NCI-H446 treated with DMSO at 0.1 percent for 48 hours (cell line): Measurements from ENCODE around the gene IFT20.
"Not testable (repeated sequence)": the region's sequence is repeated elsewhere in the genome, so short reads cannot be mapped to it uniquely, and the experiment has no call there.

ENCODE experiments used
- DNase-seq: peaks from one replicate; lab custom pipeline; 2025; lab: John Stamatoyannopoulos, UW

The IFT20 gene

DNA sequence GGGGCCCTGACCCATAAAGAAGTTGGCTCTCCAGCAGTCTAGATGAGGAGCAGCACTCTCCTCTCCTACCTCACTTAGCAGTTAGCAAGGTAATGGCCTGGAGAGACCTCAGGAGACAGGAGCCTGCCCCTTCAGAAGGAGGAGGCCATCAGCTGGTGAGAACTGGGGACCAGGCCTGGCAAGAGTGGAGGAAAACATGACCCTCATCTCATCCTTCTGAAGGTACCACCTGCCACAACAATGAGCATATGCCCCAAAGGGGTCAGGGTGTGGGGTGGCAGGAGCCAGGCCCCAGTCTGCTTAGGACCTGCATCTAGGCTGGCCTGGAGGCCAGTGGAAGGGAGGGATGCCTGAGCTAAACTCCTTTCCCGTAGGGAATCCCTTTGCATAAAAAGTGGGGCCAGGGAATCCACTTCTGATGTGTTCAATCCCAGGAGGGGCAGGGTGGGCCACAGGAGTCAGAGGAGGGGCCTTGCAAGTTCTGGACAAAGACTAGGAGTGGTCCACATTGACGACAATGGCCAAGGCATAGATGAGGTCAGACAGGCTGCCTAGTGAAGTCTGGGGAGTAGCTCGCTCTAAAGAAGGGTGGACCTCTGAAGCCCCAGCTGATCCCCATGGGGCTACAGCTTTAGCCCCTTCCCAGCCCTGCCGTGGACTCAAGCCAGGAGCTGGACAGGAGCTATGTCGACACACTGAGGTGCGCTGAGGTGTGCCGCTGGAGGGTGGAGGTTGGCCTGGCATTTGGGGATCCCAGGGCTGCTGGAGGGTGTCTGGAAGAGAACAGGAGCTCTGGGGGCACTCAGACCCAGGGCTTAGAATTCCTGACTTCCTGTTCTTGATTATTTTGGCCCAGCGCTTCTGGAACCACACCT lies 28.7 kb upstream of the IFT20 start:
- no peak for DNase-seq

DNA sequence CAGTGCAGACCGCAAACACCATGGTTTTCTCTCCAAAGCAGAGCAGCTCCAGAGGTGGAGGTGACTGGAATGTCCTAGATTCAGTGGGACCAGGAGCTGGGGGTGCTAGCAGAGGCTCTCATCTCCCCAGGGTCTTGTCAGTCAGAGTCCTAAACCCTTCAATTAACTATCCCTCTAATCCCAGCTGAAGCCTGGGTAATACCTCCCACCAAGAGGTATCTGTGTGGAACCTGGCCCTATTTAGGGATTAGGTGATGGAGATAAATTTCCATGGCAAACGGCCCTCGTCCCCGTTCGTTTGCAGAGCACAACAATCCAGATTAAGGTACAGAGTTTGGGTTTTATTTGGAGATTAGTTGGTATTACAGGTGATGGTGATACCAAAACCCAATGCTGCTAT lies 27.9 kb upstream of the IFT20 start:
- no peak for DNase-seq

DNA sequence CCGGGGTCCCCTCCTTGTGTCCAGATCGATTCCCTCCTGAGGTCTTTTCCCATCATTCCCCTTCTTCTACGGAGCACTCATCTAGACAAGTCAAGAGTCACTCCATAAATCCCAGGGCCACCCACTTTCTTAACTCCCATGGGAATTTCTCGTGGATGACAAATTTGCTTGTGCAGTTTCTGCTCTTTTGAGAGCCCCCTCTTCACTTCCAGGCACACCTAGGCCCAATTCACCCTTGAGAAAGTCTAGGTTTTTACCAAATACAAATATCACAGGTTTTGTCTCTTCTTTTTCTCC lies 22.6 kb upstream of the IFT20 start:
- no peak for DNase-seq

DNA sequence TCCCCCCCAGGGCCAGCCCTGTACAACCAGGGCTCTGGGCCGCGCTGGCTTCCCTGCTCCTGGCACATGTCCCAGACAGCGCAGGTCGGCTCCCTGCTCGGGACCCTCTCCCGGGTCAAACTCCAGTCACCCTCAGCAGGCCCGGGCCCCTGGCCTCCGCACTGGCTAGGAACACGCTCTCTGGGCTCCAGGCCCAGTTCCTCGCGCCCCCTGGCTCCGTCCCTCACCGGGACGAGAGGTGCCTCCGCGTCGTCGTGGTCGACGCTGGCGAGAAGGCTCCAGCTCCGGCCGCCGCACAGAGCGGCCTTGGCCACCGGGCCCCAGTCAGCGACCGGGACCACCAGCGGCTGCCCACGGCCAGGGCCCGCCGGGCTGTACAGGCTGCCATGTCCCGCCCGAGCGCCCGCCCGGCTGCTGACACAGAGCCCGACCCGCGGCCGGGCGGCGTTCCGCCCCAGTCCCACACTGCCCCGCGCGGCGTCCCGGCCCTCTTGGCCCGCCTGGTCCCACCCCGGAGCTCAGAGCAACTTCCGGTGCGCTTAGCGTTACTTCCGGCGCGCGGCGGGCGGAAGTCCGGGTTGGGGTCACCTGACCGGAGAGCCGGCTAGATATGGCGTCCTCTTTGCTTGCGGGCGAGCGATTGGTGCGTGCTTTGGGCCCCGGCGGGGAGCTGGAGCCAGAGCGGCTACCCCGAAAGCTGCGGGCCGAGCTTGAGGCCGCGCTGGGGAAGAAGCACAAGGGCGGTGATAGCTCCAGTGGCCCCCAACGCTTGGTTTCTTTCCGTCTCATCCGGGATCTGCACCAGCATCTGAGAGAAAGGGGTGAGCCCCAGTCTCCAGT lies 22.0 kb upstream of the IFT20 start, which contains the start of gene POLDIP2:
TSS of gene POLDIP2 (minus strand) at position 467 of the 840 bp plus-strand sequence. CDS start at position 388, 79 bp downstream.
- peak; percentile 90 for DNase-seq

DNA sequence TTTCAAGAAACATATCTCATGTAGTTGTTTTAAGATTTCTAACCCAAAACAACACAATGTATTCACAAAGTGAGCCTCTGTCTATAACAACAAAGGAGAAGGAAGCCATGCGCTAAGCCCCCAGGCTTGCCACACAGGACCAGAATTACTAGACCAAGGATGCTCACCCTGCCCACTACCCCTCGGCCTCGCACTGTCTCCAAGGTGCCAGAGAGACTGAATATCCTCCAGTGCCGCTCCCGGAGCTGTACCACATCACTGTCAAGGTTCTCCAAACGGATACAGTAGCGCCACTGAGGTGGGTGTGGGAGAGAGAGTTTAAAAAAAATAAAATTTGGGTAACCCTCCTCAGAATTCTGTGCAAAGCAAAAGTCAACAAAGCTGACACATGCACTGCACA lies 15.0 kb upstream of the IFT20 start:
- no peak for DNase-seq

DNA sequence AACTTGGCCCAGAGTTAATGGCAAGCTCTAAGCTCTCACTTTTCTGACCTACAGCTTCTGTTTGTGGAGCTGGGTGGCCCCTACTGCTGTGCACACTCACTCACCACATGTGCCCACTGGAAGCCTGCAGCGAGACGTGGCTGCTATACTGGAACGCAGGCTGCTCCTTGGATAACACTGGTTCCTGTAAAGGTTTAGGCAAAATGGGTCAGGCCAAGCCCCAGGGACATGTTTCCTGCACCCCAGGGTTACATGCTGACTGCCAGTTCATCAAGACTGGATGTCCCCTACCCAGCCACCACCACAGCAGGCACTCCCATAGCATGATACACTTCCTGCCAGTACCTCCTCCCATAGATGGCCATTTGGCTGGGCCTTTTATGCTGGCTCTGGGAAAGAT lies 13.7 kb upstream of the IFT20 start:
- DNase-seq: no peak

DNA sequence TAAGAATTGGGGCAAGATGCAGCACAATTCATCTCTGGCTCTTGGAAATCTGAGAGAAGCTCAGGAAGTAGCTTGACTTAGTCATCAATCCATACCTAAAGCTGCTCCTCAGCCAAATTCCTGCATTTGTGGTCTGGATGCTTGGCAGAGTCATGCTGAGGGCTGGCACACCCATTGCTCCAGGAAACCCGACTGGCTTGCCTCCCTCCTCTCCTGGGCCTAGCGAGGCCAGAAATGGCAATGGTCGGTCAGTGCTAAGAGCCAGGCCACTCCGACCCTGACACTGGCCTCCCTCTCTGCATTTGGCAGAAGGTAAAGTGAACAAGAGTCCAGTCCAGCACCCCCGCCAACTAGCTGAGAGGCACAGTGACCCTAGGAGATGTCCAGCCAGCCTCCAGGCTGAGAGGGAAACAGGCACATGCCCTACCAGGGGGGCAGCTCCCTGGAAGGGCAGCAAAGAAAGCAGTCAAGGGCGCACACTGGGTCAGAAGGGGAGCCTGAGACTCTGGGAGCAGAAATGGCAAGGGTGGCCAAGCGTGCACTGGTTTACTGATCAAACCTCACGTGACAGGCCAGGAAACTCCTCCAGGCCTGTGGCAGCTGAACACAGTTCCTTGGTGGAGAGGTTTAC lies 12.1 kb upstream of the IFT20 start:
- DNase-seq: no peak

DNA sequence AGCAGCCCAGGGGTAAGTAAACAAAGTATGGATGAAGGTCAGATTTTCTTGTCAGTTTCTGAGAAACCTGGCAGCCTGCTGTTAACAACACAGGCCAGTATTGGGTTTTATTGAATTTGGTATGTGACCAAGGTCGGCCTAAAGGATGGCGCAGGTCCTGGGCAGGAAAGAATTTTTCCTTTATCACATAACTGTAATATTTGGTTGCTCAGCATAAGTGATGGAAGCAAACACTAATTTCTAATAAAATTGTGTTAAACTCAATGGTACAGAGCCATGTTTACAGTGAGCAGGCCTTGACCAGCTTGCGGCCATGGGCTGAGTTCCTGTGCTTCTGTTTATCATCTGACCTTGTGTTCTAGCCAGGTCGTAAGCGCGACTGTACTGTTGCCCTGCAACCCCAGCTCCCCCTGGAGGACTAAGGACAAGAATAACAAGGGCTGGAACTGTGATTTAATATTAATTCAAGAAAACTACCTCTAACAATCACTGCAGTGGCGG lies 11.5 kb upstream of the IFT20 start:
- no peak for DNase-seq

DNA sequence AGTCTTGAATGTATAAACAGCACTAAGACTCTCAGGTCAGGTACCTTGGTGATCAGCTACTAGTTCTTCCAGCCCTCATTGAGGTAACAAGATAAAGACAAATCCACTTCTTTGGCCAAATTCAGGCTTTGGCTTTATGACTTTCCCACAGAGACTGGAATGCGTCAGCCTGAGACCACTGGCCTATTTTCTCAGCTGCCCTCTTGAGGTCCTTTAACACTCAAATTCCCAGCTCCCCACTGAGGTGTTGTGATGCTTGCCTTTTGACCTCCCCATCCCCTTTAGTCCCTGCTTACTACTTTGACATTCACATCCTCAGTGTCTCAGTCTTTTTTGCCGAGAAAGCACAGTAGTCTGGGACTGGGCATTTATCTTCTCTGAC lies 10.9 kb upstream of the IFT20 start:
- DNase-seq: no peak

DNA sequence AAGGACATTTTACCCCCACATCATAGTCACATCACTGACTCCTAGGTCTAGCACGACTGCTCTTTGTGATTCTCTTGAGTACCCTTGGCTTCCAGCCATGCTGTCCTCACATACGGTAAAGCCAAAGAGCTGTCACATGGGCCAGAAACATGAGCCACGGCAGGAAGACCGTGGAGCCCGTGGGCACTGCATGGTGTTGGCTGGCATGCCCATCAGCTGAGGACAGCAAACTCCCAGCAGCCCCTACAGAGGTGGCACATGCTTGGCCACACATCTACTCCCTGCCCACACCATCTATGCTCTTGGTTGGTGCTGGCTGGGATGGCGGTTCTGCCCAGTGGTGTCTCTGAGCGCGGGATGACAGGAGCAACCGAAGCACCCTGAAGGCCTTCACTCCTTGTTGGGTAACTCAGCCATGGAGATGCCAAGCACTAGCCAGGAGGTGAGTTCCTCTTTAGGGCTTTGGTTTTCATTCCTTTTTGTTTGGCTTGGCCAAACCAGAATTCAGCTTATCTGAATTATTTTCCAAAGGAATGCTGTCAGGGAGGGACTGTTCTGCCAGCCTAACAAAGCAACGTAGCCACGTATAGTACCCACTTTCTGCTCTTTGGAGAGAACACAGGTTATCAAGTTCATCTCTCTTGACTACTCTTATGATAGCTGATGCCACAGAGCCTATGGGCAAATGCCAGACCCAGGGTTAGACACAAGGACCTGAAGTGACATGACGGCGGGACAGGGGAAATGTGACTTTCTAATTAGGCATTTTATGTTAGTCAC lies 10.3 kb upstream of the IFT20 start:
- DNase-seq: no peak

DNA sequence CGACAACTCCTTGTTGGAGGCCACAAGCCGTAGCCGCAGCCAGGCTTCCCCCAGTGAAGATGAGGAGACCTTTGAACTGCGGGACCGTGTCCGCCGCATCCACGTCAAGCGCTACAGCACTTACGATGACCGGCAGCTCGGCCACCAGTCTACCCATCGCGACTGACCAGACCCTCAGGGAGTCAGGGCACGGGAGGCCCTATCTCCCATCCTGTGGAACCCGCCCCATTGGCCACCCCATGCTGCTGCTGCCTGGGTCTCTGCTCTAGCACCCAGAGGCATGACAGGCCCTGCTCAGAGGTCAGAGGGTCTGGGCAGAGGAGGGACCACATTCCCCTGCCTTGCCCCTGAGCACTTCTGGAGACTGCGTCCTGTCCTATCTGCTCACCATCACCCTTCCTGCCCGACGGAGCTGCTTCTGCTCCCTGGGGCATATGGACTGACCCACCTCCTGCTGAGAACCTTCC lies 9.2 kb upstream of the IFT20 start:
- DNase-seq: no peak

DNA sequence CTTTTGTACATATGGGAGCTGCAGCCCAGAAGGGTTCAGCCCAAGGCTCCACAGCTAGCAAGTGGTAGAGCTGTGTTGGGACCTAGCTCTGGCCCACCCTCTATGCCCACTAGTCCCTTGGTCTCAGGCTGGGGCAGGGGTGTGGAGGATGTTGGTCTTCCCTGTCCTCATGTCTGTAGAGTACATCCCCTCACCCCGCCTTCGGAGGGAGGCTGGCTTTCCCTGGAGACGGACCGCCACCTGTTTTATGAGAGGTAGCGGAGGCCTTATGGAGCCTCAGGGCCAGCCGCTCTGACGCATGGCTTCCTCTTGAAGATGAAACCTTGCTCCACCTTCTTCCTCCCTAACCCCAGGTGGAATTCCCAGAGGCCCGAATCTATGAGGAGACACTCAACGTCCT lies 8.7 kb upstream of the IFT20 start:
- no peak for DNase-seq

DNA sequence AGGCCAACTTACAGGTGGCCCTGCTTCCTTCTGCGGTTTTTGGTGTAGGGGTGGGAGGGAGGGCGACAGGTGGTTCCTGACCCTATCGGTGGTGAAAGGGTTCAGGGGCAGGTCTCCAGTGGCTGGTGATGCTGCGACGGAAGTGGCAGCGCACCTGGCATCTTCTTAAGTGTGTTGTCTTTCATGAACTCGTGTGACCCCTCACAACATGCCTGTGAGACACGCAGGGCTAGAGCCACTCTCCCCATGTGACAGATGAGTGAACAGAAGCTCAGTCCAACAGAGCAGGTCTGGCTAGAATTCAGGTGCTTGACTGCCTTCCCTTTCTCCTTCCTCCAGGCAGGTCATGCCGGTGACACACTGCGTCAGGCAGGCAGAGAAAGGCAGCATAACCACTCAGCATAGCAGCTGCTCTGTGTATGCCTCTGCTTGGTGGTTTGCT lies 8.2 kb upstream of the IFT20 start:
- no peak for DNase-seq

DNA sequence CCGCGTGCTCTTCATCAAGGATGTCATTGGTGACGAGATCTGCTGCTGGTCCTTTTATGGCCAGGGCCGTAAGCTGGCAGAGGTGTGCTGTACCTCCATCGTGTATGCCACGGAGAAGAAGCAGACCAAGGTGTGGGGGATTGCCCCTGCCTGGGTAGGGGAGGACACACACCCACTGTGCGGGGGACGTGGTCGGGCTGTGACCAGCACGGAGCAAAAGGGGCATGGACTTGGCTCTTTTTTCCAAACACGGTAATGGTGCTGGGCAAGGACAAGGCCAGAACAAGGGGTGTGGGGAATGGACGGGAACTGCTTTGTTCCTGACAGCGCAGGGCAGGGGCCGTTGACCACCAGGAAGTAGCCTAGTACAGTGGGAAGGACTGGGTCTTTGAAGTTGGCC lies 7.0 kb upstream of the IFT20 start:
- DNase-seq: no peak

DNA sequence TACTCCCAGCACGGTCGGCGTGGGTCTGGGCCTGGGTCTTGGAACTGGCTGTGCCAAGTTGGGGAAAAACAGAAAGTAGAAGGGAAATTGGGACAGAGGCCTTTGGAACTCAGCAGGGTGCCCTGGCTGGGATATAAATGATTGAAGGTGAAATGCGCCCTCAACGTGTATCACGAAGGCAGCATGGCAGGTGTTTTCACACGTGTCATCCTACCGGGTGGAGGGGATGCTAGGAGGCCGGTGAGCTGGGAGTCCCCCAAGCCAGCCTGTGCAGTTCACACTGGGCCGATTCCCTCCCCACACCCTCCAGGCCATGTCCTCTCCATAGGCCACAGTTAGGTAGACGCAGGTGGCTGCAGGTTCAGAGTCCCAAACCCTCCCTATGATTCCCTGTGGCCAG lies 6.2 kb upstream of the IFT20 start:
- no peak for DNase-seq

DNA sequence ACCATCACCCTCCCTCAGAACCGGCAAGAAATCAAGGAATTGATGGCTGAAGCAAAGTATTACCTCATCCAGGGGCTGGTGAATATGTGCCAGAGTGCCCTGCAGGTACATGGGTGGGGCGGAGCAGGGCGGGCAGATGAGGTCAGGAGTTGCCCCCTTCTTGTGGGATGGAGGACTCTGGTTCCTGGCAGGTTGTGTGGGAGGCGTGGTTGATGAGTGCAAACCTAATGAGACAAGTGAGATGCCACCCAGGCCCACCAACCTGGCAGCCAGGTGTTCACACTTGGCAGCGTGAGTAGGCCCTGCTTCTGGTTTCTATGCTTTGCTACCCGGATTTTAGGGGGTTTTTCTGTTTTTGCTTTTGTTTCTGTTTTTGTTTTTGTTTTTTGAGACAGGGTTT lies 5.1 kb upstream of the IFT20 start:
- DNase-seq: no peak

DNA sequence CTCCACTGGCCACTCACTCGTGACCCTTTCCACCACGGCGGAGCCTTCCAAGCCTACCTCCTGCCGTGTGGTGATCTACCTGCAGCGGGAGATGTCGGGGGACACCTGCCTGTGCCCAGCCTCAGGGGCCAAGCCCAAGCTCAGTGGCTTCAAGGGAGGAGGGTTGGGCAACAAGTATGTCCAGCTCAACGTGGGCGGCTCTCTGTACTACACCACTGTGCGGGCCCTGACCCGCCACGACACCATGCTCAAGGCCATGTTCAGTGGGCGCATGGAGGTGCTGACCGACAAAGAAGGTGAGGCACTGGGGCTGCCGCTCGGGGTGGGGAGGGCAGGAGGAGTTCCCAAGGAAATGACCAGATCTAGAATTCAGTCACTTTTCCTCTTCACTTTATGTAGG lies 4.2 kb upstream of the IFT20 start:
- no peak for DNase-seq

DNA sequence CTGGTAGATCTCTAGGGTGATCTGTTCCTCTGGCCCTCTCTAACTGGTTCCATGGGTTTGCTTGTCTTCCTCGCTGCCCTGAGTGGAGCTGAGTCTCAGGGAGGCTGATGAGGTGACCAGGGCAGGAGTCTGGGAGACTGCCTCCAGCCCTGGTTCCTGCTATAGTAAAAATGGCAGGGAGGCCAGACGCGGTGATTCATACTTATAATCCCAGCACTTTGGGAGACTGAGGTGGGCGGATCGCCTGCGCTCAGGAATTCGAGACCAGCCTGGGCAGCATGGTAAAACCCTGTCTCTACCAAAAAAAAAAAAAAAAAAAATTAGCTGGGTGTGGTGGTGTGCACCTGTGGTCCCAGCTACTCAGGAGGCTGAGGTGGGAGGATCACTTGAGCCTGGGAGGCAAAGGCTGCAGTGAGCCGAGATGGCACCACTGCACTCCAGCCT lies 3.5 kb upstream of the IFT20 start:
- not testable (repeated sequence) for DNase-seq

DNA sequence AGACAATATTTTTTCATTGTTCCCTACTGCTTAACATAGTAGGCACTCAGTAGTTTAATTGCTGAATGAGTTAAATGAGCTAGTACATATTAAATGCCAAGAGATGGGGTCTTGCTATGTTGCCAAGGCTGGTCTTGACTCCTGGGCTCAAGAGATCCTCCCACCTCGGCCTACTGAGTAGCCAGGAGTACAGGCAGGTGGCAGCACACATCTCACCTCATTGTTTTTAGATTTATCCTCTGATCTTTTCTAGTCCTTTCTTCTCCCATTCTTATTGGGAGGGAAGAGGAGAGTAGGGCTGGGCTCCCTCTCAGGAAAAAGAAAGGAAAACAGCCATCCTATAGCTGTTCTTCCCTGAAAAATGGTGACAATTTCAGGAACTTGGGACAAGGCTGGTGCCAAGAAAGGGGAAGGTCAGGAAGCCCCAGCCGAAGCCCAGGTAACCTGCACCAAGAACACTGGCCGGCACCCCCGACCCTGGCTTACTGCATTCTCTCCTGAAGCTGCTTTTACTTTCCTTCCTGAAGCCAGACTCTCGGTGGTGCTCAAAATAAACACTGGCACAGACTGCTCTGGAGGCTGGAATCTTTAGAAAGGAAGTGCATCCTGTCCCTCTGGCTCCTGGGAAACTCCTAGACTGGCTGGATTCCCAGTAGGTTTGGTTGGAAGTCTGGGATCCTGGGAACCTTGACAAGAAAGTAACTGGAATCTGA lies 2.9 kb upstream of the IFT20 start:
- no peak for DNase-seq

DNA sequence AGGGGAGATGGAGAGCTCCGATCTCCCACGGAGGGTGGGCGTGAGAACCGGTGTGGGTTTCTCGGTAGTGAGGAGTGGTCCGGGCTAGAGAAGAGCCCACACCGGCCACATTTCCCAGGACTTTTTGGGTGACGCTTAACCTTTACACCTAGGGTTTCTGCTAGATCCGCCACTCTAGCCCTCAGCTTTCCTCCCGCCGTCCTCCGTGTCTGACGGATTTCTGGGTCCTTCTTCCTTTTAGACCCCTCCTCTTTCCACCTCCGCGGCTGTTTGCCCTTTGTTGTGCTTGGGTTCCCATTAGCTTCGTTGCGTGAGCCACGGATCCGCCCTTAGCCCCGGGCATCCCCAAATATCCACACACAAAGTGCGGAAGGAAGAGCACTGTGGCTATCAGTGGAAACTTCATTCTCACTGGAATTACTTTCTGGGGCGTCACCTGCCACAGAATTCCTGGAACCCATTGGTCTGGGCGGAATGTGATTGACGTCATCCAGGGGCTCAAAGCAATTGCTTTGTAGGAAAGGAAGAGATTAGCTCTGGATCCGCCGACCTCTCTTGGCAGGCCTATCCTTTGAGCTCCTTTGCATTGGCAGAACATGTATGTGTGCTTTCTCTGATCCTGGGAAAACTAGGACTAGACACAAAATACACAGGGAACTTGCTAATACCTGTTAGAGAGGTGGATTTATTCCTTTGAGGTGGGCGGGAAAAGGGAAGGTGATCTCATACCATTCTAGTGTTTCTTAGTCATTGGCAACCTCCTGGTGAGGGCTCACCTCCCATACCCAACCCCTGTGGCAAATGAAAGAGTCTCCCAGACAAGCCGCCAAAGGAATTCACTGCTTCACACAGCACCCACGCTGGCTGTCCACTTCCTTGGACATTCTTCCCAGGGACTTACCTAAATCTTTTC lies 943 bp upstream of the IFT20 start:
- DNase-seq: peak; percentile 21
